CD4-positive, alpha-beta T cell (primary cell): Measurements from ENCODE around the gene YTHDF2. TPM values are rescaled to one million over a fixed set of nuclear protein-coding genes. Genes with fewer than 3 reads are reported as not detected.
A peak's percentile ranks its signal among the peaks of the same experiment; 100 is the strongest.

Source experiments
- ATAC-seq: fragments of 200-7000 bp; cut with Tn5 transposase; one replicate; pipeline ENCODE4 v1.10.0; 2022; ENCODE audit warnings: mild to moderate bottlenecking; ENCODE audit not compliant: poor library complexity
- CTCF ChIA-PET: fragments of 350-600 bp; sonication (Branson Sonifier 250); formaldehyde crosslinking; loops from one replicate; lab custom pipeline; 2021; ENCODE audit warnings: antibody characterized with exemption, inconsistent platforms; lab: Charles Lee
- POLR2A ChIA-PET: fragments of 350-600 bp; sonication (Branson Sonifier 250); formaldehyde crosslinking; loops from one replicate; lab custom pipeline; 2021; ENCODE audit warnings: antibody characterized with exemption, inconsistent platforms; lab: Charles Lee
- DNase-seq, 14 experiments: peaks; one replicate each; pipeline ENCODE4 v3.0.0-alpha.2; 2013 to 2020; ENCODE audit warnings: mixed read lengths in 2 of 14
- H3K27ac ChIP-seq, 2 donors: one replicate each; pipeline versions ENCODE4 v1.5.1 to v1.7.0; 2013; ENCODE audit warnings: low read length in 2 of 2, low read depth in 1 of 2, mild to moderate bottlenecking in 1 of 2
- H3K27me3 ChIP-seq, 2 experiments: 1 replicate in 1 of 2; 2 replicates in 1 of 2; pipeline versions ENCODE4 v1.6.1 to v1.7.0; 2013; ENCODE audit warnings: low read length in 2 of 2, control low read depth in 1 of 2, mild to moderate bottlenecking in 1 of 2, moderate library complexity in 1 of 2; ENCODE audit not compliant: insufficient read depth in 2 of 2, control insufficient read depth in 1 of 2
- H3K36me3 ChIP-seq: one replicate; pipeline ENCODE4 v1.6.1; 2013; ENCODE audit warnings: low read length, control low read depth; ENCODE audit not compliant: insufficient read depth
- H3K4me1 ChIP-seq: one replicate; pipeline ENCODE4 v1.6.1; 2013; ENCODE audit warnings: low read length, control low read depth; ENCODE audit not compliant: insufficient read depth
- H3K4me3 ChIP-seq: one replicate; pipeline ENCODE4 v1.5.1; 2013; ENCODE audit warnings: mild to moderate bottlenecking, low read length, moderate library complexity
- H3K9me3 ChIP-seq, 2 experiments: 1 replicate in 1 of 2; 2 replicates in 1 of 2; pipeline versions ENCODE4 v1.6.1 to v1.7.0; 2013; ENCODE audit warnings: low read length in 2 of 2, mild to moderate bottlenecking in 2 of 2, control low read depth in 1 of 2, moderate library complexity in 1 of 2; ENCODE audit not compliant: control insufficient read depth in 1 of 2, insufficient read depth in 1 of 2
- H3K27ac Mint-ChIP-seq: one replicate; pipeline ENCODE4 v1.8.0; 2020; ENCODE audit warnings: mixed read lengths
- H3K27me3 Mint-ChIP-seq: one replicate; pipeline ENCODE4 v1.8.0; 2021; ENCODE audit warnings: mixed read lengths
- H3K36me3 Mint-ChIP-seq: one replicate; pipeline ENCODE4 v1.8.0; 2021; ENCODE audit warnings: low read depth, mixed read lengths
- H3K4me1 Mint-ChIP-seq: one replicate; pipeline ENCODE4 v1.8.0; 2021; ENCODE audit warnings: low read depth, mixed read lengths
- H3K4me3 Mint-ChIP-seq: one replicate; pipeline ENCODE4 v1.8.0; 2020; ENCODE audit warnings: mild to moderate bottlenecking, mixed read lengths
- H3K9me3 Mint-ChIP-seq: one replicate; pipeline ENCODE4 v1.8.0; 2020; ENCODE audit warnings: mixed read lengths
- CTCF ChIP-seq: fragments of 200-600 bp; IDR thresholded peaks from one replicate; pipeline ENCODE4 v1.8.0; 2022; ENCODE audit warnings: antibody characterized with exemption, mild to moderate bottlenecking
- intact Hi-C, 2 experiments: fragments of 100-400 bp; cut with DNase I in 1 of 2; cut with micrococcal nuclease in 1 of 2; formaldehyde crosslinking; loops; one replicate each; pipeline versions ENCODE4 v1.15.1 to v1.9.0; 2023 to 2025; cut with DNase I, micrococcal nuclease
- total RNA-seq, 174 experiments: library from RNA in 2 of 174; stranded (reverse) in 2 of 174; gene quantifications; one replicate each; pipeline ENCODE4 v1.2.3 and lab custom pipeline; 2021 to 2026

The YTHDF2 gene
- total RNA-seq, 2 experiments from 2014 or later, result 85.0 to 100 TPM

GRCh38 chr1:28778021-28778420, 41.3 kb downstream of the YTHDF2 start:
- H3K4me3 Mint-ChIP-seq, result no peak overlapping the region
- POLR2A ChIA-PET, result no interaction called here
- Histone ChIP-seq H3K4me3 (no peak overlapping the region), H3K27ac (no peak overlapping the region), H3K4me1 (peaks cover 14% of the 10 kb centered on the region), H3K36me3 (no peaks in the 10 kb centered on the region), H3K27me3 (no peaks in the 10 kb centered on the region), H3K9me3 (no peaks in the 10 kb centered on the region)
- H3K27ac Mint-ChIP-seq, result no peak overlapping the region
- CTCF ChIA-PET, result no interaction called here
- H3K9me3 Mint-ChIP-seq, result no peaks in the 10 kb centered on the region
- H3K27me3 Mint-ChIP-seq, result no peaks in the 10 kb centered on the region
- ATAC-seq (no peak), DNase-seq (no peak)
- intact Hi-C loops, result no loop called here
- TF ChIP-seq CTCF, result no peak
- H3K36me3 Mint-ChIP-seq, result peaks cover 9% of the 10 kb centered on the region
- peaks cover 13% of the 10 kb centered on the region for H3K4me1 Mint-ChIP-seq

GRCh38 chr1:28779751-28780408, 43.1 kb downstream of the YTHDF2 start:
- intact Hi-C loops, result no loop called here
- Mint-ChIP-seq H3K27ac (peak overlapping the region; percentile 25), H3K9me3 (no peaks in the 10 kb centered on the region), H3K4me1 (peaks cover 10% of the 10 kb centered on the region), H3K36me3 (peaks cover 8% of the 10 kb centered on the region), H3K27me3 (no peaks in the 10 kb centered on the region), H3K4me3 (no peak overlapping the region)
- no peak overlapping the region for H3K27ac ChIP-seq
- DNase-seq (no peak), ATAC-seq (no peak)
- POLR2A ChIA-PET, result no interaction called here
- H3K36me3 ChIP-seq, result no peaks in the 10 kb centered on the region
- peaks cover 9% of the 10 kb centered on the region for H3K4me1 ChIP-seq
- H3K27me3 ChIP-seq, result no peaks in the 10 kb centered on the region
- CTCF ChIA-PET, result no interaction called here
- H3K4me3 ChIP-seq, result no peak overlapping the region
- TF ChIP-seq CTCF, result no peak
- H3K9me3 ChIP-seq, result no peaks in the 10 kb centered on the region

- Mint-ChIP-seq H3K27me3 (no peaks in the 10 kb centered on the region), H3K36me3 (no peaks in the 10 kb centered on the region), H3K4me1 (peaks cover 5% of the 10 kb centered on the region), H3K9me3 (no peaks in the 10 kb centered on the region), H3K4me3 (no peak overlapping the region), H3K27ac (no peak overlapping the region)
- peaks cover 5% of the 10 kb centered on the region for H3K4me1 ChIP-seq
- ChIA-PET POLR2A (no interaction called here), CTCF (no interaction called here)
- H3K36me3 ChIP-seq, result no peaks in the 10 kb centered on the region
- no peaks in the 10 kb centered on the region for H3K27me3 ChIP-seq
- no peak overlapping the region for H3K4me3 ChIP-seq
- intact Hi-C loops, result no loop called here
- ATAC-seq (no peak), DNase-seq (no peak)
- TF ChIP-seq CTCF, result no peak
- no peak overlapping the region for H3K27ac ChIP-seq
- no peaks in the 10 kb centered on the region for H3K9me3 ChIP-seq
Observed at GRCh38 chr1:28781305-28781704, 44.6 kb downstream of the YTHDF2 start.
